MV-4-11 (cell line): ENCODE data around the gene DNAJC16.

Experiments
- DNase-seq: peaks from one replicate; lab custom pipeline; 2025; lab: John Stamatoyannopoulos, UW

The DNAJC16 gene

GRCh38 chr1:15620902-15621682, 94.4 kb downstream of the DNAJC16 start:
- DNase-seq = no peak

GRCh38 chr1:15621975-15622374, 95.3 kb downstream of the DNAJC16 start:
- DNase-seq = no peak

GRCh38 chr1:15622712-15623373, 96.2 kb downstream of the DNAJC16 start:
- no peak for DNase-seq

DNA sequence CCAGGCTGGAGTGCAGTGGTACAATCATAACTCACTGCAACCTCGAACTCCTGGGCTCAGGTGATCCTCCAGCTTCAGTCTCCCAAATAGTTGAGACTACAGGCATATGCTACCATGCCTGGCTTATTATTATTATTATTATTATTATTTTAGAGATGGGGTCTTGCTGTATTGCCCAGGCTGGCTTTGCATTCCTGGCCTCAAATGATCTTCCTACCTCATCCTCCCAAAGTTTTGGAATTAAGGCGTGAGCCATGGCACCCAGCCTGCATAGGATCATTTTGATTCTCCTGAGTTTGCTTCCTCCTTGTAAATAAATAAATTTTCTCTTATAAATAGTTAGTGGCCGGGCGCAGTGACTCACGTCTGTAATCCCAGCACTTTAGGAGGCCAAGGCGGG, 96.8 kb downstream of the DNAJC16 start:
- no peak for DNase-seq

GRCh38 chr1:15624133-15624714, 97.6 kb downstream of the DNAJC16 start:
- no peak for DNase-seq

DNA sequence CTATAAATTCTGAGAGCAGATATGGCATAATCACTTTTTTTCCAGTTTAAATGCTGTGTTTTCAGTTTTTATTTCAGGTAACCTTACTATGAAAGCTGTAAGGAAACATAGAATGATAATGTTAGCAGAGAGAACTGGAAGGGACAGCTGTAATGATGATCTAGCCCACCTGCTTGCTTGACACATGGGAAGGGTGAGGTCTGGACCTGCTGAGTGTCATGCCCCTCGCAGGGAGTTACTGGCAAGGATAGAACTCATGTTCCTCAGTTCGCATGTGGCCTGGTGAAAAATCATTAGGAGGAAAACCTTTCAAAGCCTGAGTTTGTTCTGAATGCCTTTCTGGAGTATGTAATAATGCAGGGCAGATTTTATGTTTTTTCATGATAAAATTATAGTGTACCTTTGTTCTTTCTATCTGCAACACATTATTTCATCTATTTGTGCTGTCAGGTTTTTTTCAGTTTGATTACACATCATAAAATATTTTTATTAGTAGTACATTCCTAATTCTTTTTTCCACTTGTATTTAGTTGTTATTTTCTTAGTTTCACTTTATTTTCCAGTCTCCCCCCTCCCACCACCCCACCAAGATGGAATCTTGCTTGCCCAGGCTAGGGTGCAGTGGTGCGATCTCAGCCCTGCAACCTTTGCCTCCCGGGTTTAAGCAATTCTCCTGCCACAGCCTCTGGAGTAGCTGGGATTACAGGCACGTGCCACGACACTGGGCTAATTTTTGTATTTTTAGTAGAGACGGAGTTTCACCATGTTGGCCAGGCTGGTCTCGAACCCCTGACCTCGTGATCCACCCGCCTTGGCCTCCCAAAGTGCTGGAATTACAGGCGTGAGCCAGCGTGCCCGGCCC, 98.6 kb downstream of the DNAJC16 start:
- no peak for DNase-seq
